H1 (cell line): Measurements from ENCODE around the gene PTPN9. TPM values are rescaled to one million over a fixed set of nuclear protein-coding genes. Genes with fewer than 3 reads are reported as not detected.

Experiments
- CHD2 ChIP-seq: IDR thresholded peaks from 2 replicates; pipeline ENCODE4 v1.6.1; 2012; ENCODE audit warnings: low read length, improper control_type of control experiment
- KDM1A ChIP-seq: fragments of 200-600, 300-600 bp; sonication (generic); IDR thresholded peaks from 2 replicates; pipeline ENCODE4 v1.7.1; 2016; ENCODE audit warnings: mild to moderate bottlenecking, low read length, borderline replicate concordance
- RBBP5 ChIP-seq: IDR thresholded peaks from 2 replicates; pipeline ENCODE4 v1.7.1; 2012; ENCODE audit warnings: low read depth, mild to moderate bottlenecking, inconsistent platforms, low read length, moderate library complexity, borderline replicate concordance
- TBP ChIP-seq: IDR thresholded peaks from 2 replicates; pipeline ENCODE4 v1.6.1; 2011; ENCODE audit warnings: low read depth, low read length, improper control_type of control experiment
- polyA plus RNA-seq, 7 experiments: library from polyadenylated mRNA; depleted of rRNA in 3 of 7; stranded (reverse) in 5 of 7; unstranded in 2 of 7; fragments of >200 nt in 5 of 7; fragments of 200-250 nt in 2 of 7; gene quantifications; 1 replicate in 5 of 7; 2 replicates in 1 of 7; 4 replicates in 1 of 7; pipeline versions ENCODE4 v1.2.1 to v1.2.3, GENCODE V29; 2011 to 2013; ENCODE audit warnings: missing spikeins in 2 of 7, mixed read lengths in 2 of 7
- total RNA-seq: library from RNA; stranded (reverse); fragmentation: NEBNext Ultra II Directional; extraction: Animal tissue kit (Norgen Biotek cat#: 25700); gene quantifications from 2 replicates; pipeline ENCODE4 v1.2.1, GENCODE V29; 2021

PTPN9 gene
- total and polyA plus RNA-seq, 2 of the 8 experiments (the other 6 are each of a cell fraction or from before 2014, with no cell fraction given) = 46.6 to 57.4 TPM

- no peak for TF ChIP-seq KDM1A
- TF ChIP-seq CHD2 = no peak
- TF ChIP-seq TBP = no peak
- TF ChIP-seq RBBP5 = no peak
- TF ChIP-seq, all 59 proteins: peak for 0
These were observed 8.8 kb downstream of the PTPN9 start (continued) for GRCh38 chr15:75570126-75570845.
